ENCODE data around the gene OR51B5.
"Not testable (repeated sequence)": the region's sequence is repeated elsewhere in the genome, so short reads cannot be mapped to it uniquely, and the experiment has no call there.

Gene OR51B5

DNA sequence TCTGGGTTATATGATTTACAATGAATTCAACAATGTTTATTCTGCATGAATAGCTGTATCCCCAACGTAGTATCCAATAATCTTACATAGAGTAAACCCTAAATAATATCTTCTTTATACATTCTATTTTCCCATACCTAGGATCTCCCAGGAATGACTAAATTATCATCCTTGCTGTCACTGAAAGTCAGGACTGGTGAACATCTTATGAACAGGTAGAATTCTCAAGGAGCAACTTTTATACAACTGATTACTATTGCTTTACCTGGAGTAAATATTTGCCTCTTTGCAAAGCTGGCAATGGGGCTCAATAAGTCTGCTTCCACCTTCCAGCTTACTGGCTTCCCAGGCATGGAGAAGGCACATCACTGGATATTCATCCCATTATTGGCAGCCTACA lies 7.9 kb upstream of the OR51B5 start, which contains the start of gene OR51B6:
Gene OR51B6 (plus strand): TSS at position 301 of the 400 bp plus-strand sequence. CDS start 0 bp downstream, at position 301.
- H3K27me3 Mint-ChIP-seq, result peaks cover 3% of the 10 kb centered on the region
- H3K4me3 Mint-ChIP-seq, result no peak within 1 kb of the TSS
- H3K9me3 Mint-ChIP-seq, result peaks cover 8% of the 10 kb centered on the region
- intact Hi-C loops (cut with micrococcal nuclease), result no loop called here
- H3K4me1 Mint-ChIP-seq (ENCODE audit: low read depth), result no peaks in the 10 kb centered on the region
- H3K27ac Mint-ChIP-seq, result no peak within 1 kb of the TSS
- H3K36me3 Mint-ChIP-seq (ENCODE audit: low read depth), result no peaks in the 10 kb centered on the region

DNA sequence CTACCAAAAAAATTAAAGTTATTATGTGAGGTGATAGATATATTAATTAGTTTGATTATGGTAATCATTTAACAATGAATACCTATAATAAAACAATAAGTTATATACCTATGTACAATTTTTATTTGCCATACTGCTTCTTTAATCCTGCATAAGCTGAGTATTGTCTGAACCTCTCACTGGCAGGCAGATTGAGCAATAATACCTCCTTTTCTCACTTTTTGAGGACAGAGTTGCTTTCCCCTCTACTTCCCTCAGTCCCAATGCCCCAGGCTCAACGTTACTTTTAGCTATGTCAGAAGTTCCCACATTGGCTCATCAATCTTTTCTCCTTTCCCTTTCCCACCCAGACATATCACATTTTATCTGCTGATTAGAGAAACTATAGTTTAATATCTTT lies 6.2 kb upstream of the OR51B5 start:
- H3K4me1 Mint-ChIP-seq (ENCODE audit: low read depth), result no peaks in the 10 kb centered on the region
- H3K36me3 Mint-ChIP-seq (ENCODE audit: low read depth), result no peaks in the 10 kb centered on the region
- H3K27ac Mint-ChIP-seq, result no peak overlapping the region
- no peak overlapping the region for H3K4me3 Mint-ChIP-seq
- peaks cover 3% of the 10 kb centered on the region for H3K27me3 Mint-ChIP-seq
- intact Hi-C loops (cut with micrococcal nuclease), result no loop called here
- H3K9me3 Mint-ChIP-seq, result peaks cover 3% of the 10 kb centered on the region

DNA sequence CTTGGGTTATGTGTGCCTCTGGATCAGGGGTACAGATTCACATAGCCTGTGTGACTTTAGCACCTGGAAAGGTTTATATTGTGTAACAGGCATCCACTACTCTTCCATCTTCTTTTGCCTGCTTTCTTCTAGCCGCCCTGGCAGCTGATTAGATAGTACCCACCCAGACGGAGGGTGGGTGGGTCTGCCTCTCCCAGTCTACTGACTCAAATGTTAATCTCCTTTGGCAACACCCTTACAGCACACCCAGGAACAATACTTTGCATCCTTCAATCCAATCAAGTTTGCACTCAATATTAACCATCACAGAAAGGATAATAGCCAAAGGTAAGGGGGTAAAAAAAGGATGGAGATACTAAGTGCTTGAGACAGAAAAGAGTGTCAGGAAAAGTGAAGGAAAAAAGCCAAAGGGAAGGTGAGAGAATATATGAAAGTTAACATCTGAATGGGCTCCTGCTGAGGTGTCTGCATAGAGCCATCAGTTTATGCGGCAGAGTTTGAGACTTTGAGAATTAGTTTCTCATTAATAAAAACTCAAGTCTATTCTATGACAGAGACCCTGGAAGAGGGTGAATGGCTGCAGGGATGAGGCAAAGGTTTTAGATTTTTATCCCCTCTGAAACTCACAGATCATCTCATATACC lies 5.3 kb upstream of the OR51B5 start:
- H3K36me3 Mint-ChIP-seq (ENCODE audit: low read depth), result no peaks in the 10 kb centered on the region
- H3K9me3 Mint-ChIP-seq, result no peaks in the 10 kb centered on the region
- H3K27me3 Mint-ChIP-seq, result peaks cover 3% of the 10 kb centered on the region
- no peak overlapping the region for H3K4me3 Mint-ChIP-seq
- no peaks in the 10 kb centered on the region for H3K4me1 Mint-ChIP-seq (ENCODE audit: low read depth)
- H3K27ac Mint-ChIP-seq, result no peak overlapping the region
- intact Hi-C loops (cut with micrococcal nuclease), result no loop called here

DNA sequence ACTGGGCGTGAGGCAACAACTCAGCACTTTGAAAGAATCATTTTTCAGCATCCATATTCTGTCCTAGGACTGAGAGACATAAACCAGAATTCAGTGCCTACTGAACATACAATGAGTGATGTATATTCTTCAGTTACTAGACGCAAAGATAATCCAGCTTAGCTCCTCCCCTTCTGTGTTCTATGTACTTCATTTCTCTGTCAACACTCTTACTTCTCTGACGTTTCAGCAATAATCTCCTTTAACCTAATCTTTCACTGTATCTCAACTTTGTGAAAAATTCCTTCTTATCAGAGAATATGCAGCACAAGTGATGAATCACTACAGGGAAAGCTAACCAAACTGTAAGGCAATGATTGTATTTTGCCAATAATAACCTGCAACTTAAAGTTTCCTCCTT lies 2.5 kb upstream of the OR51B5 start:
- Mint-ChIP-seq H3K4me3 (no peak overlapping the region), H3K9me3 (no peaks in the 10 kb centered on the region), H3K27me3 (peaks cover 3% of the 10 kb centered on the region), H3K27ac (no peak overlapping the region), H3K4me1 (ENCODE audit: low read depth) (no peaks in the 10 kb centered on the region), H3K36me3 (ENCODE audit: low read depth) (no peaks in the 10 kb centered on the region)
- intact Hi-C loops (cut with micrococcal nuclease), result no loop called here

DNA sequence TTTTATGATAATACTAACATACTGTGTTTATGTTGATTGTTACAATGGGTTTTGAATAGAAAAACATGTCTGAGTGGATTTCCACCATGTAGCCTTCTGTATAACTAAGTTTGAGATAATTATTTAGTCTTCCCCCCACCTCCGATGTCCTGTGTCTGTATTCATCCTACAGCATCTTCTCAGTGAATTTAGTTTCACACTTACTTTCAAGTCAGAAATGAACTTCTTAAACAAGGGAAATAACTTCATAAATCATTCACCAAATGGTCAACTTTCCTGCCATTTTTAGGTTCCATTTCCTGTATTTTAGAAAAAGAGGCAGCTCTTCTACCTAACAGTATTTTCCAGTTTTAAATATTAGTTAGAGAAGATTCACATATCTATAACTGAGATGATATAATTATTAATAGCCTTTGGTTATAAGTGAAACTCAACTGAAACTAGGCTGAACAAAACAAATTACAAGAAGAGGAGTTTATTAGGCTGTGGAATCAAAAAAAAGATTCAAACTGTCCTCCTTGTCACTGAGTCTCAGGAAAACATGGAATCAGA lies 3.5 kb downstream of the OR51B5 start:
- intact Hi-C loops (cut with micrococcal nuclease), result no loop called here
- no peaks in the 10 kb centered on the region for H3K36me3 Mint-ChIP-seq (ENCODE audit: low read depth)
- H3K4me1 Mint-ChIP-seq (ENCODE audit: low read depth), result no peaks in the 10 kb centered on the region
- H3K9me3 Mint-ChIP-seq, result no peaks in the 10 kb centered on the region
- H3K27me3 Mint-ChIP-seq, result no peaks in the 10 kb centered on the region
- no peak overlapping the region for H3K4me3 Mint-ChIP-seq
- no peak overlapping the region for H3K27ac Mint-ChIP-seq

DNA sequence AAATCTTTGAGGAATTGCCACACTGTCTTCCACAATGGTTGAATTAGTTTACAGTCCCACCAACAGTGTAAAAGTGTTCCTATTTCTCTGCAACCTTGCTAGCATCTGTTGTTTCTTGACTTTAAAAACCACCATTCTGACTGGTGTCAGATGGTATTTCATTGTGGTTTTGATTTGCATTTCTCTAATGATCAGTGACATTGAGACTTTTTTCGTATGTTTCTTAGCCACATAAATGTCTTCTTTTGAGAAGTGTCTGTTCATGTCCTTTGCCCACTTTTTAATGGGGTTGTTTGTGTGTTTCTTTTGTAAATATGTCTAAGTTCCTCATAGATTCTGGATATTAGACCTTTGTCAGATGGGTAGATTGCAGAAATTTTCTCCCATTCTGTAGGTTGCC lies 6.1 kb downstream of the OR51B5 start:
- intact Hi-C loops (cut with micrococcal nuclease); H3K27me3 Mint-ChIP-seq; H3K4me3 Mint-ChIP-seq; H3K36me3 Mint-ChIP-seq (ENCODE audit: low read depth); H3K27ac Mint-ChIP-seq; H3K9me3 Mint-ChIP-seq; H3K4me1 Mint-ChIP-seq (ENCODE audit: low read depth): not testable (repeated sequence)

DNA sequence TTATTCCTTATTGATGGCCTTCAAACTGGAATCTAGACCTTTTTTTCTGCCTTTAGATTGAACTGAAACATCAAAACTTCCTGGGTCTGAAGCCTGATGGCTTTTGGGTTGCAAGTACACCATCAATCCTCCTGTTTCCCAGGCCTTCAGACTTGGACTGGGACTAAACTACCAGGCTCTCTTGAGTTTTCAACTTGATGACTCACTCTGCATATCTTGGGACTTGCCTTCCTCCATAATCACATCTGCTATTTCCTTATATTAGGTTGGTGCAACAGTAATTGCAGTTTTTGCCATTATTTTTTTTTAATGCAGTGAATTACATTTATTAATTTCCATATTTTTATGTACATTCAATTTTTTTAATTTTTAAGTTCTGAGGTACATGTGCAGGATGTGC lies 7.0 kb downstream of the OR51B5 start:
- intact Hi-C loops (cut with micrococcal nuclease), result no loop called here
- H3K9me3 Mint-ChIP-seq, result no peaks in the 10 kb centered on the region
- no peak overlapping the region for H3K4me3 Mint-ChIP-seq
- H3K36me3 Mint-ChIP-seq (ENCODE audit: low read depth), result no peaks in the 10 kb centered on the region
- H3K27ac Mint-ChIP-seq, result no peak overlapping the region
- H3K27me3 Mint-ChIP-seq, result no peaks in the 10 kb centered on the region
- H3K4me1 Mint-ChIP-seq (ENCODE audit: low read depth), result no peaks in the 10 kb centered on the region

DNA sequence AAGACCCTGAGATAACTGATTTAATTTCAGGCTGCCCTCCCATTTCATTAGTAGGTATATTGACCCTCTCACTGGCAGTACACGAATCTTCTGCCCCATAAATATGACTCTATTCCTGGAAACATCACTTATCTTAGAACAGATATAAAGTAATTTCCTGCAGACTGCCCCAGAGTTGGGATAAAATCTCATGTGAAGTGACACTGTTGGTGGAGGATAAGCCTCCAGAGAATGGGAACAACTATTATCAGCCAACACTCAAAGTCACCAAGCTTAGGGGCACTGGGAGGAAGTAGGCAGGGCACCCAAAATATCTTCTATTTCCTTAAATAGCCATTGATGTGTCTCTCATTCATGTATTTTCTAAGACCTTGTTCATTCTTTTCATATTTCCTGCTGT lies 8.2 kb downstream of the OR51B5 start:
- no peaks in the 10 kb centered on the region for H3K27me3 Mint-ChIP-seq
- H3K27ac Mint-ChIP-seq, result no peak overlapping the region
- no peaks in the 10 kb centered on the region for H3K4me1 Mint-ChIP-seq (ENCODE audit: low read depth)
- H3K9me3 Mint-ChIP-seq, result no peaks in the 10 kb centered on the region
- intact Hi-C loops (cut with micrococcal nuclease), result no loop called here
- no peaks in the 10 kb centered on the region for H3K36me3 Mint-ChIP-seq (ENCODE audit: low read depth)
- H3K4me3 Mint-ChIP-seq, result no peak overlapping the region

DNA sequence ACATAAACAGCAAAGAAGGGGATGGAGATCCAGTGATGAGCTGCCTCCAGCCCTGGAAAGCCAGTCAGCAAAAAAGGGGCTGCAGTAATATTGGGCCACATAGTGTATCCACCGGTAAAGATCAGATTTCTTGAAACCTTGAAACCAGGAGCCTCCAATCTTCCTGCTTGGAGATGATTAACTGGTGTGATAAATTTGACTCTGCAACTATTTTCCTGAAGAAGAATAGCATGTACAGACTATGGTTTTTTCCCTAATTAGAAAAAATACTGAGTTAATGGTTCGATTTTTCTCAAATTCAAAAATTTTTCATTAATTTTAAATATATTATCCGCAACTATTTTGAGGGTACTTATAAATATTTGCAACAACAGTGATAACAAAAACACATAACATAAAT lies 19.1 kb downstream of the OR51B5 start, which contains the start of gene OR51B2:
Gene OR51B2 (minus strand): TSS at position 101 of the 400 bp plus-strand sequence. CDS start 0 bp downstream, at position 101.
- no peaks in the 10 kb centered on the region for H3K36me3 Mint-ChIP-seq (ENCODE audit: low read depth)
- H3K9me3 Mint-ChIP-seq, result no peaks in the 10 kb centered on the region
- no peak within 1 kb of the TSS for H3K4me3 Mint-ChIP-seq
- no peak within 1 kb of the TSS for H3K27ac Mint-ChIP-seq
- intact Hi-C loops (cut with micrococcal nuclease), result no loop called here
- H3K4me1 Mint-ChIP-seq (ENCODE audit: low read depth), result no peaks in the 10 kb centered on the region
- H3K27me3 Mint-ChIP-seq, result no peaks in the 10 kb centered on the region

DNA sequence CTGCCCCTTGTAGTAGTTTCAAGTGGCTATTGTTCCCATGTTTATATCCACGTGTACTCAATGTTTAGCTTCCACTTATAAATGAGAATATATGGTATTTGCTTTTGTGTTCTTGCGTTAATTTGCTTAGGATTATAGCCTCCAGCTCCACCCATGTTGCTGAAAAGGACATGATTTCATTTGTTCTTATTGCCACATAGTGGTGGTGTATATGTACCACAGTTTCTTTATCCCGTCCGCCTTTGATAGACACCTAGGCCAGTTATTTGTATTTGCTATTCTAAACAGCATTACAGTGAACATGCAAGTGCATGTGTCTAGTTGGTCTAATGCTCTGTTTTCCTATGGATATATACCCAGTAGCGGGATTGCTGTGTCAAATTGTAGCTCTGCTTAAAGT lies 26.0 kb downstream of the OR51B5 start:
- Mint-ChIP-seq H3K27ac (no peak overlapping the region), H3K4me1 (ENCODE audit: low read depth) (no peaks in the 10 kb centered on the region), H3K9me3 (no peaks in the 10 kb centered on the region), H3K4me3 (no peak overlapping the region), H3K27me3 (no peaks in the 10 kb centered on the region), H3K36me3 (ENCODE audit: low read depth) (no peaks in the 10 kb centered on the region)
- intact Hi-C loops (cut with micrococcal nuclease), result no loop called here

DNA sequence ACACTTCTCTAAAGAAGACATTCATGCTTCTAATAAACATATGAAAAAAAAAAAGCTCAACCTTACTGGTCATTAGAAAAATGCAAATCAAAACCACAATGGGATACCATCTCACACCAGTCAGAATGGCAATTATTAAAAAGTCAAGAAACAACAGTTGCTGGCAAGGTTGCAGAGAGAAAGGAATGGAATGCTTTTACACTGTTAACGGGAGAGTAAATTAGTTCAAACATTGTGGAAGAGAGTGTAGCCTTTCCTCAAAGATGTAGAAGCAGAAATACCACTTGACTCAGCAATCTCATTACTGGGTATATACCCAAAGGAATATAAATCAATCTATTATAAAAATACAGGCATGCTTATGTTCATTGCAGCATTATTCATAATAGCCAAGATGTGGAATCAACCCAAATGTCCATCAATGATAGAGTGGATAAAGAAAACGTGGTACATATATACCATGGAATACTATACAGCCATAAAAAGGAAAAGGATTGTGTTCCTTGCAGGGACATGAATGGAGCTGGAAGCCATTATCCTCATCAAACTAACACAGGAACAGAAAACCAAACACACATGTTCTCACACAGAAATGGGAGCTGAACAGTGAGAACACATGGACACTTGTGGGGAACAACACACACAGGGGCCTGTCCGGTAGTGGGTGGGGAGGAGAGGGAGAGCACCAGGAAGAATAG lies 29.8 kb downstream of the OR51B5 start:
- intact Hi-C loops (cut with micrococcal nuclease); H3K4me3 Mint-ChIP-seq; H3K4me1 Mint-ChIP-seq (ENCODE audit: low read depth); H3K9me3 Mint-ChIP-seq; H3K27me3 Mint-ChIP-seq; H3K27ac Mint-ChIP-seq; H3K36me3 Mint-ChIP-seq (ENCODE audit: low read depth): not testable (repeated sequence)

DNA sequence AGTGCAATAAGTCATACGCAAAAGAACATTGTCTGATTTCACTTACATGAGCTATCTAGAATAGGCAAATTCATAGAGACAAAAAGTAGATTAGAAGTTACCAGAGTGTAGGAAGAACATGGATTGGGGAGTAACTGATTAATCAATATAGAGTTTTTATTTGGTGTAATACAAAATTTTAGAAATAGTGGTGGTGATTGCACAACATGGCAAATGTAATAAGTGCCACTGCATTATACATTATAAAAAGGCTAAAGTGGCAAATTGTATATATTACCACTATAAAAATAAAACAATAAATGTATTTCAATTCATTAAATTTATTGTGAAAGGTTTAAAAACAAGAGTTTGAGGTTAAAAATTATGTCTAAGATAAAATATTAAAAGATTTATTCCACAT lies 32.9 kb downstream of the OR51B5 start:
- Mint-ChIP-seq H3K4me1 (ENCODE audit: low read depth) (no peaks in the 10 kb centered on the region), H3K36me3 (ENCODE audit: low read depth) (no peaks in the 10 kb centered on the region), H3K4me3 (no peak overlapping the region), H3K9me3 (no peaks in the 10 kb centered on the region), H3K27ac (no peak overlapping the region), H3K27me3 (no peaks in the 10 kb centered on the region)
- intact Hi-C loops (cut with micrococcal nuclease), result no loop called here

DNA sequence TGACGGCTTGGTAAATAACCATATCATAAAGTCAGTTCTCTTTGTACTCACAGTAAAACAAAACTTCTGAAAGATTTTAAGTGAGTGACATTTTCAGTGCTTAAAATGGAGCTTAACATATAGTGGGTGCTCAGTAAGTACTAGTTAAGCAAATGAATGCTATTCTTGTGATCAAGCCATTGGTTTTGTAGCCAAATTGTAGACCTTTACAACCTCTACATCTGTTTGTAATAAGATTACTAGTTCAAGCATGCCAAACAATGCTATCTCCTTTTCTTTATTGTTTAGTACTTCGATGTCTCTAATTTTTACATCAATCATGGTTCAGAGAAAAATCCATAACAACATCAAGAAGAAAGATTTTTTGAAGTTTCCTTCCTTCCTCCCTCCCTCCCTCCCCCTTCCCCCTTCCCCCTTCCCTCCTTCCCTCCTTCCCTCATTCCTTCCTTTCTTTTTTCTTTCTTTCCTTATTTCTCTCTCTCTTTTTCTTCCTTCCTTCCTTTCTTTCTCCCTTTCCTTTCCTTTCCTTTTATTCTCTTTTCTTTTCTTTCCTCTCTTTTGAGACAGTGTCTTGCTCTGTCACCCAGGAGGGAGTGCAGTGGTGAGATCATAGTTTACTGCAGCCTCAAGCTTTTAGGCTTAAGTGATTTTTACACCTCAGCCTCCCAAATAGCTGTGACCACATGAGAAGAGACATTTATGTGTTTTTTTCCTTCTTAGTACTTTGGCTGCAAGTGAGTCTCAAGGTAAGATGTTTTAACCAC lies 35.9 kb downstream of the OR51B5 start:
- intact Hi-C loops (cut with micrococcal nuclease), result no loop called here
- H3K4me3 Mint-ChIP-seq, result no peak overlapping the region
- no peaks in the 10 kb centered on the region for H3K36me3 Mint-ChIP-seq (ENCODE audit: low read depth)
- no peaks in the 10 kb centered on the region for H3K9me3 Mint-ChIP-seq
- H3K27ac Mint-ChIP-seq, result no peak overlapping the region
- H3K4me1 Mint-ChIP-seq (ENCODE audit: low read depth), result no peaks in the 10 kb centered on the region
- H3K27me3 Mint-ChIP-seq, result no peaks in the 10 kb centered on the region

DNA sequence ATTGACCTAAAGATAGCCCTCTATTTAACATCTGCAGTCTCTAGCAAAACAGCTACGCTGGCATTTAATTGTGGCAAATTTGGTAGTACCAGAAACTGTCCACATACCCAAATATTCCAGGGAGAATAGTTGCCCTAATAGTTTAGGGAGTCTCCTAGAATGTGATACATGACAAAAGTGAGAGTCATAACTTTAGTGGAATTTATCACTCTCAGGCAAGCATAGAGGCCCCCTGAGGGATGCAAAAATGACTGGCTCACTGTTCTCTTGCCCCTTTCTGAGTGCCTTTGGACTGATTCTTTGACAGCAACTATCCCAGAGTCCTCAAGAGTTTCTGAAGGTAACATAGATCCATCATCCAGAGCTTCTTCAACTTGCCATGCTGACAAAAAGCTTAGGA lies 39.3 kb downstream of the OR51B5 start:
- no peaks in the 10 kb centered on the region for H3K36me3 Mint-ChIP-seq (ENCODE audit: low read depth)
- H3K4me1 Mint-ChIP-seq (ENCODE audit: low read depth), result no peaks in the 10 kb centered on the region
- H3K27me3 Mint-ChIP-seq, result no peaks in the 10 kb centered on the region

More for the DNA sequence above, 39.3 kb downstream of the OR51B5 start:
- Mint-ChIP-seq H3K27ac (no peak overlapping the region), H3K9me3 (no peaks in the 10 kb centered on the region), H3K4me3 (no peak overlapping the region)
- intact Hi-C loops (cut with micrococcal nuclease), result no loop called here

All from dendritic cell treated with granulocyte-macrophage colony-stimulating factor and Interleukin-4, amounts not matched to agents 40 ng/mL and 50 ng/mL, for 4 days (primary cell).